ENCODE measurements around the gene GRK5.

GRCh38 chr10:119478811-119479341 is 271.5 kb downstream of the GRK5 start:
- TF ChIP-seq CTCF (IDR thresholded peaks at IDR 0.05) (no peak), POLR2AphosphoS5 (IDR thresholded peaks at IDR 0.05) (peak in 2 of 4 donors; percentile 38 to 59), POLR2A (IDR thresholded peaks at IDR 0.05) (no peak)

Measured in sigmoid colon (tissue), 4 donors.